ENCODE measurements around the gene ADTRP.

Gene ADTRP

DNA sequence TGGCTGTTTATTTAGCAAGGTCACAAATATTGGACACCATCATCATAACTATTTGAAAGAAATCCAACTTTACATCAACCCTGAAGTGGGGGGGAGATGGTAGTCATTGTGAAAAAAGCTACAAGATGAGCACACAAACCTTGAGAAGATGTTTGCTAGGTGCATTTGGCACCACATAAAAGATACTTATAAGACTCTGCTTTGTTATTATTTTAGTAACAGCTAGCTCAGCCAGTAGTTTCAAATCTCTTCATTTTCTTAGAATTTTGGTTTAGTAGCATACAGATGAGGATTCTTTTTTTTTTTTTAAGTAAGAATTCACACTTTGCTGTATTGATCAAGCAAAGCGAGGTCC lies 14.4 kb downstream of the ADTRP start:
- TF ChIP-seq, protein P1, sequence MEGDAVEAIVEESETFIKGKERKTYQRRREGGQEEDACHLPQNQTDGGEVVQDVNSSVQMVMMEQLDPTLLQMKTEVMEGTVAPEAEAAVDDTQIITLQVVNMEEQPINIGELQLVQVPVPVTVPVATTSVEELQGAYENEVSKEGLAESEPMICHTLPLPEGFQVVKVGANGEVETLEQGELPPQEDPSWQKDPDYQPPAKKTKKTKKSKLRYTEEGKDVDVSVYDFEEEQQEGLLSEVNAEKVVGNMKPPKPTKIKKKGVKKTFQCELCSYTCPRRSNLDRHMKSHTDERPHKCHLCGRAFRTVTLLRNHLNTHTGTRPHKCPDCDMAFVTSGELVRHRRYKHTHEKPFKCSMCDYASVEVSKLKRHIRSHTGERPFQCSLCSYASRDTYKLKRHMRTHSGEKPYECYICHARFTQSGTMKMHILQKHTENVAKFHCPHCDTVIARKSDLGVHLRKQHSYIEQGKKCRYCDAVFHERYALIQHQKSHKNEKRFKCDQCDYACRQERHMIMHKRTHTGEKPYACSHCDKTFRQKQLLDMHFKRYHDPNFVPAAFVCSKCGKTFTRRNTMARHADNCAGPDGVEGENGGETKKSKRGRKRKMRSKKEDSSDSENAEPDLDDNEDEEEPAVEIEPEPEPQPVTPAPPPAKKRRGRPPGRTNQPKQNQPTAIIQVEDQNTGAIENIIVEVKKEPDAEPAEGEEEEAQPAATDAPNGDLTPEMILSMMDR (conservative IDR thresholded peaks at IDR 0.05; ENCODE audit: low read length): no peak
- no peak overlapping the region for H3K4me3 ChIP-seq (ENCODE audit: low read length)
- no peak for DNase-seq (ENCODE audit: low read depth)

DNA sequence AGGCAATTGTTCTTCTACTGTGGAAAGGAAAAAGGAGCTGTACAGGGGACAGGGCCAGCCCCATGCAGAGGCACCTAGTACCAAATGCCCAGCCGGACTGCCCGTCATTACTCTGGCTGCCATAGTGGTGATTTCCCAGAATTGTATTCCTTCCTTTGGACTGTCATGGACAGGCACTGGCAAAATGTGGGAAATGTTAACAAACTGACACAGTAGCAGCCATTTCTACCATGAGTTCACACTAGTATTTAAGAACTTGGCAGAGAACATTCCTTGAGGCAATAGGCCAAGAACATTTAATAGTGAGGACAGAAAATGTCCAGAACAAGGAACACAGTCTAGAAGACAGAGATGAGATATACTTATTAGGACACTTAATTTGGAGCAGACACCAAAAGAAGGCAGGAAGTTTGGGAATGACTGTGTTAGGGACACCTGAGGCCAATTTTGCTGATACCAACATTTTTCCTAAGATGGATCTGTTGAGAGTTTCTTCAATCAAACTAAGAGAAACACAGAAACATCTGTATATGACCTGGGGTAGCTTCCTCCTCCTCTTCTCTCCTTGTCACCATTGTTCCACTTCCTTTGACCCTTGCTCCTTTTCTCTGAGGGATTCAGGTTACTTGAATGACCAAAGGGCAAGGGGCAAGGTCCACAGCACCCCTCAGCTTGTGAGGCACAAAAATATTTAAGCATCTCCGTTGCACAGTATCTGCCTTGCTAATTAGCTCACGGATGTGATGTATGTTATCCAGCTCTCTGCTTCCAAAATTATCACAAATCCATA lies 14.9 kb downstream of the ADTRP start:
- DNase-seq (ENCODE audit: low read depth): no peak
- TF ChIP-seq, protein P1 (conservative IDR thresholded peaks at IDR 0.05; ENCODE audit: low read length): no peak

DNA sequence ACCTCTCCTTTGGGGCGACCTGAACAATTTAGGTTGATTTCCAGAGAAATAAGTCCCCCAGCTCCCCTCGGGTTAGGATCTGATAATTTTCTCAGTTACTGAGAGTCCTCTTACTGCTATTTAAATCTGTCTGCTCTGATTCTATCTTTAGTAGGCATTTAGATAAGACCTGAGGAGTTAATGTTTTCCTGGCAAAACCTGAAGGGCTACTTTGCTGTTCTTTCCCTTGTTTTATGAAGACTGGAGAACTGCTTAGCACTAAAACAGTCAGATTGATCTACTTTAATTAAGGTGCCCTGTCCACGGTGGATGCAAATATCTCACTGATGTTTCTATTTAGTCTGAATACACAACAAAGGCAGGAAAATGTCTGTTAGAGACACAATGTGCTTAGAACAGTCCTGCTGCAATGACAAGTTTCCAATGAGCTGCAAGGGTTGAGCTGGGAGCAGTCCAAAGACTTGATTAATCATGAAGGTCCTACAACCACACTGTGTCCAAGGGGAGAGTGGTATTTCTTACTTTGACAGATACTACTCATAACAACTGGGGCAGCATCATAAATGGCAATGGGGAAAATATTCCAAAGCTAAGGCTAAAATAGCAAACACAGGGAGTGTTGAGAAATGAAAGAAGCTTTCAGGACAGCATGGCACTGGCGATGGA lies 15.7 kb downstream of the ADTRP start:
- H3K4me3 ChIP-seq (ENCODE audit: low read length): no peak overlapping the region
- DNase-seq (ENCODE audit: low read depth): peak; percentile 48
- TF ChIP-seq, protein P1 (conservative IDR thresholded peaks at IDR 0.05; ENCODE audit: low read length): no peak

More for the DNA sequence above, 14.9 kb downstream of the ADTRP start:
- no peak overlapping the region for H3K4me3 ChIP-seq (ENCODE audit: low read length)

DNA sequence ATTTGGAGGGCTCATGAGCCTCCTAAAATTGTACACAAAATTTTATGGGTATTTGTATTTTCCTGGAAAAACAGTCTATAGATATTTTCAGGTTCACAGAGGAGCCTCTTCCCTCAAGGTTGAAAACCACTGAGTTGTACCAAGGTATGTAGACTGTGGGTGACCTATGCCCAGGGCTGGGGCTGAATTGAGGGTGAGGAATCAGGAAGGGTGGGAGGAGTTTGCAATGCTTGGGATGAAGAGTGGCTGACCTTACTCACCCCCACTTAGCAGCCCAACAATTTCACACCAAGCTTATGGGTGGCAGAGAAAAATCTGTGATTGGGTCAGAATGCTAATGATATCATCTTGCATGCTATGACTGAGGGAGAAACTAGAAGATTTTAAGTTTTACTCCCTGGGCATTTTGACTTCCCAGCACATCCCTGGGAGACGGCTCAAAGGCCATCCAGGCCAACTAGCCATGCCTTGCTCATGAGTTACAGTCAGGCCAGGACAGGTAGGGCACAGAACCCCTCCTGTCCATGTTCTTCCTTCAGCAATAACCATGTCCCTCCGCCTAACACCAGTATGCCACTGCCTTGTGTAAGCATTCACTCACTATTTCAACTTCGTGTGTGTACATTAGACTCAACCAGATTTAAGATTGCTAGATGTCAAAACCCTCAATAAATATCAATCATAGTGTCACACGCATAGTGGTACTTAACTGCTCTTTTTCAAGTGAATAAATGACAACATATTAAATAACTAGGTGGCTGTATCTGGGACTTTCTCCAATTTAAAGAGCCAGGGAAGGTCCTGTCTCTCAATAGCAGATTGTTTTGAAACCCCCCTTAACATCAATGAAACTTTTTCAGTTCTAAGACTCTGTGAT lies 16.6 kb downstream of the ADTRP start:
- no peak for DNase-seq (ENCODE audit: low read depth)
- H3K4me3 ChIP-seq (ENCODE audit: low read length): no peak overlapping the region
- TF ChIP-seq, protein P1 (conservative IDR thresholded peaks at IDR 0.05; ENCODE audit: low read length): no peak

DNA sequence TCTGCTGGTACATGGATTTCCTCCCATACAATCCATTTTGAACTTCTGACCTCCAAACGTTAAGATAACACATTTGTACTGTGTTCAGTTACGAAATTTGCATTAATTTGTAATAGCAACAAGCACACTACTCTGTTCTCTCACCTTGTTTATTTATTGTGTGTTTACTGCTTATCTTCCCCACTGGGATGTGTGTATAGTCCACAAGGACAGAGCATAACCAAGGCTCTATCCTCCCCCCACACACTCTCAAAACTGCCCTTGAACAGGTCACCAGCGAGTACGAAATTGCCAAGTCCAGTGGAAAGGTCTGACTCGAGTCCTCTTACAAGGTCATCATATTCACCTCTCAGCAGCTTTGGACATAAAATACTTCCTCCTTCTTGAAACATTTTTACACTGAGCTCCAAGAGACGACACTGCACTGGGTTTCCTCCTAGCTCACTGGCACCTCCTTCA lies 18.6 kb downstream of the ADTRP start:
- TF ChIP-seq, protein P1 (conservative IDR thresholded peaks at IDR 0.05; ENCODE audit: low read length): no peak
- no peak for DNase-seq (ENCODE audit: low read depth)

DNA sequence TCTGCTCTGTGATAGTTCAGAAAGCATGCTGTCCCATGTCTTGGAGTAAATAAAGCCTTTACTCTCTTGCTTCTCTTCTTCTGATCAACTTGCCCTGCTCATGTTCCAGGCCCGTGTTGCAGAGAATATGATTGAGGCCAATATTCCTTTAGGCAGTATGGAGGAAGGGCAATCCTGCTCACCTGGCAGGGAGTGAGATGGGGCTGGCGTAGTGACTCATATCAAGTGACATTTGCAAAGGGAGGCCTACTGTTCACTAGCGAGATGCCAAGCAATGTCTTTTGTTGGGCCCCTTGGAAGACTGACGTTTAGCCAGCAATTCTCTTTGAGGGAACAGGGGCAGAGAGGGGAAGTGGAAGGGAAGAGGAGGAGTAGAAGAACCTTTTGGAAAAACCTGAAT lies 19.7 kb downstream of the ADTRP start:
- no peak for DNase-seq (ENCODE audit: low read depth)
- no peak overlapping the region for H3K4me3 ChIP-seq (ENCODE audit: low read length)
- TF ChIP-seq, protein P1 (conservative IDR thresholded peaks at IDR 0.05; ENCODE audit: low read length): no peak

More for the DNA sequence above, 18.6 kb downstream of the ADTRP start:
- no peak overlapping the region for H3K4me3 ChIP-seq (ENCODE audit: low read length)
